ENCODE results near the gene CLK1. TPM values are rescaled to one million over a fixed set of nuclear protein-coding genes. Genes with fewer than 3 reads are reported as not detected.

The CLK1 gene
- 47.4 and 88.5 TPM in 2 replicates for total RNA-seq

GRCh38 chr2:200864176-200865034 is at the start of gene CLK1:
TSS of gene CLK1 (minus strand) at chr2:200864658. CDS start at chr2:200861862, 2,796 bp downstream.

GRCh38 chr2:200888704-200889625 is 24.5 kb upstream of the CLK1 start, which contains the start of the genes NIF3L1 and PPIL3:
TSS of gene NIF3L1 (plus strand) at chr2:200889371. CDS start at chr2:200891944, 2,573 bp downstream.
TSS of gene PPIL3 (minus strand) at chr2:200889077. CDS start at chr2:200887615, 1,462 bp downstream.

GRCh38 chr2:200811333-200812121 is 52.9 kb downstream of the CLK1 start, which contains the start of gene BZW1:
TSS of gene BZW1 (plus strand) at chr2:200811910. CDS start at chr2:200813218, 1,308 bp downstream.

Other genes starting within 250 kb of the CLK1 start
- gene BZW1, start 52.7 kb downstream of the CLK1 start, total RNA-seq: 656 and 1,039 TPM in 2 replicates
- gene PPIL3, start 24.4 kb upstream of the CLK1 start, total RNA-seq: 49.0 and 56.0 TPM in 2 replicates
- 25.4 and 38.0 TPM in 2 replicates for gene NIF3L1, start 24.7 kb upstream of the CLK1 start, total RNA-seq
- gene ORC2, start 99.0 kb upstream of the CLK1 start, total RNA-seq: 14.1 and 20.7 TPM in 2 replicates
- gene HYCC2, start 207.0 kb upstream of the CLK1 start, total RNA-seq: 9.8 and 11.6 TPM in 2 replicates
- 83.7 and 113 TPM in 2 replicates for gene NDUFB3, start 207.3 kb upstream of the CLK1 start, total RNA-seq

Measured in regular cardiac myocyte (primary cell).